Fibroblast of pulmonary artery (primary cell): ENCODE results near the gene LARGE1.

Experiments used
- DNase-seq: peaks from one replicate; pipeline ENCODE4 v3.0.0-alpha.2; 2010; ENCODE audit warnings: low read depth
- H3K4me3 ChIP-seq: replicated peaks from 2 replicates; pipeline ENCODE4 v1.5.1; 2011; ENCODE audit warnings: low read depth, mild to moderate bottlenecking, control low read depth, low read length, moderate library complexity
- CTCF ChIP-seq: IDR thresholded peaks from 2 replicates; pipeline ENCODE4 v1.5.1; 2011; ENCODE audit warnings: mild to moderate bottlenecking, control low read depth, low read length, inconsistent platforms; ENCODE audit errors: missing control alignments

LARGE1 gene

GRCh38 chr22:33869946-33870345 is 50.3 kb downstream of the LARGE1 start:
- TF ChIP-seq CTCF: no peak
- DNase-seq: no peak
- H3K4me3 ChIP-seq: no peak overlapping the region

- TF ChIP-seq CTCF: no peak
- H3K4me3 ChIP-seq: no peak overlapping the region
- no peak for DNase-seq
Measured at GRCh38 chr22:33867971-33868370, 52.3 kb downstream of the LARGE1 start.

GRCh38 chr22:33867118-33867866 is 53.0 kb downstream of the LARGE1 start:
- no peak for TF ChIP-seq CTCF
- DNase-seq: peak; percentile 11
- H3K4me3 ChIP-seq: no peak overlapping the region

- no peak overlapping the region for H3K4me3 ChIP-seq
- DNase-seq: no peak
- no peak for TF ChIP-seq CTCF
Measured at GRCh38 chr22:33866511-33866910, 53.8 kb downstream of the LARGE1 start.

- H3K4me3 ChIP-seq: no peak overlapping the region
- no peak for TF ChIP-seq CTCF
- no peak for DNase-seq
Measured at GRCh38 chr22:33865996-33866395, 54.3 kb downstream of the LARGE1 start.

GRCh38 chr22:33865248-33865647 is 55.0 kb downstream of the LARGE1 start:
- no peak for TF ChIP-seq CTCF
- no peak for DNase-seq
- H3K4me3 ChIP-seq: no peak overlapping the region

GRCh38 chr22:33864723-33865130 is 55.5 kb downstream of the LARGE1 start:
- no peak for TF ChIP-seq CTCF
- DNase-seq: peak; percentile 14
- H3K4me3 ChIP-seq: no peak overlapping the region
